GM12878 (cell line): ENCODE results near the gene HTN3. TPM values are rescaled to one million over a fixed set of nuclear protein-coding genes. Genes with fewer than 3 reads are reported as not detected.

Experiments used
- ATAC-seq: fragments of 200-7000 bp; cut with Tn5 transposase; 3 replicates; pipeline ENCODE4 v1.9.1; 2020; ENCODE audit warnings: mild to moderate bottlenecking, moderate library complexity
- BruUV-seq: library from RNA; stranded (reverse); fragments of 400-500 nt; replicated peaks from 2 replicates; lab custom pipeline; 2021; lab: Mats Ljungman, UMichigan
- CTCF ChIA-PET: fragments of 300-600 bp; sonication (Branson Sonifier 250); formaldehyde crosslinking; extraction: SDS; loops from one replicate; lab custom pipeline; 2021; ENCODE audit warnings: inconsistent platforms; lab: Yijun Ruan, JAX
- POLR2A ChIA-PET: fragments of 350-600 bp; formaldehyde crosslinking; extraction: SDS; loops from one replicate; lab custom pipeline; 2021; ENCODE audit warnings: inconsistent platforms; lab: Charles Lee
- RAD21 ChIA-PET: fragments of 300-600 bp; sonication (Branson Sonifier 250); formaldehyde crosslinking; loops from one replicate; lab custom pipeline; 2023; ENCODE audit warnings: antibody characterized with exemption; ENCODE audit not compliant: unreplicated experiment; lab: Charles Lee
- SMC1A ChIA-PET: fragments of 300-600 bp; sonication (Branson Sonifier 250); formaldehyde crosslinking; loops from one replicate; lab custom pipeline; 2023; ENCODE audit not compliant: unreplicated experiment, uncharacterized antibody; lab: Charles Lee
- DNase-seq: peaks from one replicate; pipeline ENCODE4 v3.0.0-alpha.2; 2011; ENCODE audit warnings: low read depth, low spot score
- FAIRE-seq: peaks from 3 replicates; lab custom pipeline; 2011; peaks lifted over from hg19 to GRCh38; lab: Jason Lieb, UNC
- H2AFZ ChIP-seq: 2 replicates; pipeline ENCODE4 v1.6.0; 2011; ENCODE audit warnings: low read depth, low read length, control low read depth; ENCODE audit not compliant: control insufficient read depth
- H3K27ac ChIP-seq: 2 replicates; pipeline ENCODE4 v1.5.1; 2011; ENCODE audit warnings: control low read depth; ENCODE audit not compliant: control insufficient read depth, insufficient read depth
- H3K27me3 ChIP-seq, 2 experiments: replicated peaks in 1 of 2; 2 replicates each; pipeline versions ENCODE4 v1.6.0 to v1.6.1; 2011; ENCODE audit warnings: low read length in 1 of 2; ENCODE audit not compliant: control insufficient read depth in 2 of 2, insufficient read depth in 2 of 2
- H3K36me3 ChIP-seq, 2 experiments: 2 replicates each; pipeline ENCODE4 v1.5.1; 2011; ENCODE audit warnings: low read length in 1 of 2; ENCODE audit not compliant: control insufficient read depth in 2 of 2, insufficient read depth in 2 of 2
- H3K4me1 ChIP-seq: 2 replicates; pipeline ENCODE4 v1.6.1; 2011; ENCODE audit warnings: mild to moderate bottlenecking, low read length, moderate library complexity, mixed read lengths; ENCODE audit not compliant: control insufficient read depth, insufficient read depth
- H3K4me2 ChIP-seq: 2 replicates; pipeline ENCODE4 v1.6.0; 2011; ENCODE audit warnings: control low read depth; ENCODE audit not compliant: control insufficient read depth, insufficient read depth
- H3K4me3 ChIP-seq: fragments of 200-600 bp; sonication (generic); 2 replicates; pipeline ENCODE4 v1.5.1; 2016
- H3K79me2 ChIP-seq: 2 replicates; pipeline ENCODE4 v1.6.0; 2011; ENCODE audit warnings: low read length; ENCODE audit not compliant: control insufficient read depth, insufficient read depth
- H3K9ac ChIP-seq: 2 replicates; pipeline ENCODE4 v1.8.0; 2011; ENCODE audit warnings: low read length, control low read depth, mixed read lengths; ENCODE audit not compliant: control insufficient read depth, insufficient read depth
- H3K9me3 ChIP-seq: replicated peaks from 3 replicates; pipeline ENCODE4 v1.5.1; 2011; ENCODE audit warnings: mild to moderate bottlenecking, low read length; ENCODE audit not compliant: control insufficient read depth, insufficient read depth
- H4K20me1 ChIP-seq: 2 replicates; pipeline ENCODE4 v1.6.0; 2011; ENCODE audit not compliant: control insufficient read depth, insufficient read depth
- CHD4 ChIP-seq: fragments of 200-600 bp; sonication (generic); IDR thresholded peaks from 2 replicates; pipeline ENCODE4 v1.6.1; 2016; ENCODE audit warnings: mild to moderate bottlenecking
- CUX1 ChIP-seq: IDR thresholded peaks from 2 replicates; pipeline ENCODE4 v1.6.1; 2012; ENCODE audit warnings: improper control_type of control experiment, low read depth, low read length; ENCODE audit not compliant: insufficient replicate concordance
- E2F8 ChIP-seq: fragments of 450-650 bp; IDR thresholded peaks from 2 replicates; pipeline ENCODE4 v1.6.1; 2018; ENCODE audit warnings: mild to moderate bottlenecking, low read depth, moderate library complexity; ENCODE audit not compliant: partially characterized antibody
- ETV6 ChIP-seq, 2 experiments: fragments of 450-650 bp in 1 of 2; IDR thresholded peaks in 1 of 2; conservative IDR thresholded peaks in 1 of 2; 2 replicates each; pipeline ENCODE4 v1.6.1; 2014; ENCODE audit warnings: antibody characterized with exemption in 1 of 2, borderline replicate concordance in 1 of 2, low read depth in 1 of 2, mild to moderate bottlenecking in 1 of 2, moderate library complexity in 1 of 2
- RAD21 ChIP-seq: IDR thresholded peaks from 2 replicates; pipeline ENCODE4 v1.6.1; 2011; ENCODE audit warnings: mild to moderate bottlenecking, low read depth, low read length, moderate library complexity; ENCODE audit not compliant: insufficient read depth
- RFX5 ChIP-seq: IDR thresholded peaks from 2 replicates; pipeline ENCODE4 v1.6.1; 2011; ENCODE audit warnings: low read depth, low read length, improper control_type of control experiment
- WGBS: methylation state at CpG from one replicate; pipeline ENCODE4 v1.1.6; 2016; ENCODE audit warnings: low lambda C conversion rate; ENCODE audit not compliant: insufficient replicate concordance, insufficient coverage; ENCODE audit errors: missing lambda C conversion rate; 5-methylcytosine and 5-hydroxymethylcytosine counted together
- in situ Hi-C: fragments of 300-500 bp; cut with MboI; formaldehyde crosslinking; loops from 9 replicates; pipeline ENCODE4 v1.14.3; 2018; ENCODE audit warnings: mixed read lengths
- intact Hi-C: fragments of 100-400 bp; cut with micrococcal nuclease; formaldehyde crosslinking; loops from one replicate; pipeline ENCODE4 v1.14.2; 2022; ENCODE audit not compliant: unreplicated experiment
- polyA plus RNA-seq, 11 experiments: library from polyadenylated mRNA; depleted of rRNA in 4 of 11; unstranded in 6 of 11; stranded (reverse) in 5 of 11; fragments of >200 nt; fragmentation: Nextera tagmentation in 4 of 11; fragmentation: Illumina TruSeq in 1 of 11; extraction: Ambion mirVana in 4 of 11; extraction: Trizol in 1 of 11; gene quantifications; 1 replicate in 1 of 11; 2 replicates in 10 of 11; pipeline versions ENCODE4 v1.2.1 to v1.2.3, GENCODE V29; 2011 to 2016; ENCODE audit warnings: inconsistent platforms in 2 of 11, missing spikeins in 2 of 11, low read depth in 1 of 11
- total RNA-seq, 4 experiments: library from RNA; depleted of rRNA in 3 of 4; stranded (reverse); fragments of >200 nt in 3 of 4; fragmentation: Illumina TruSeq in 1 of 4; extraction: Trizol in 1 of 4; gene quantifications; 2 replicates each; pipeline versions ENCODE4 v1.2.1 to v1.2.3, GENCODE V29; 2013 to 2021
- TF ChIP-seq, protein P1 (sequence below): fragments of 450-650 bp; IDR thresholded peaks from 2 replicates; pipeline ENCODE4 v1.6.1; 2016; ENCODE audit warnings: mild to moderate bottlenecking, moderate library complexity, borderline replicate concordance

The HTN3 gene
- total and polyA plus RNA-seq, 10 of the 15 experiments (the other 5 are each of a cell fraction or from before 2014, with no cell fraction given), result not detected

GRCh38 chr4:70080205-70080604 is 51.9 kb downstream of the HTN3 start:
- in situ Hi-C loops (no loop called here), intact Hi-C loops (no loop called here)
- POLR2A ChIA-PET, result no interaction called here
- ATAC-seq (no peak), DNase-seq (no peak), FAIRE-seq (no peak)
- Histone ChIP-seq H3K4me1 (no peaks in the 10 kb centered on the region), H3K36me3 (no peaks in the 10 kb centered on the region), H2AFZ (no peak overlapping the region), H3K4me3 (no peak overlapping the region), H3K27ac (no peak overlapping the region), H3K9me3 (no peaks in the 10 kb centered on the region), H4K20me1 (no peaks in the 10 kb centered on the region), H3K79me2 (no peaks in the 10 kb centered on the region), H3K27me3 (no peaks in the 10 kb centered on the region), H3K9ac (no peak overlapping the region), H3K4me2 (no peak overlapping the region)
- TF ChIP-seq, protein P1, sequence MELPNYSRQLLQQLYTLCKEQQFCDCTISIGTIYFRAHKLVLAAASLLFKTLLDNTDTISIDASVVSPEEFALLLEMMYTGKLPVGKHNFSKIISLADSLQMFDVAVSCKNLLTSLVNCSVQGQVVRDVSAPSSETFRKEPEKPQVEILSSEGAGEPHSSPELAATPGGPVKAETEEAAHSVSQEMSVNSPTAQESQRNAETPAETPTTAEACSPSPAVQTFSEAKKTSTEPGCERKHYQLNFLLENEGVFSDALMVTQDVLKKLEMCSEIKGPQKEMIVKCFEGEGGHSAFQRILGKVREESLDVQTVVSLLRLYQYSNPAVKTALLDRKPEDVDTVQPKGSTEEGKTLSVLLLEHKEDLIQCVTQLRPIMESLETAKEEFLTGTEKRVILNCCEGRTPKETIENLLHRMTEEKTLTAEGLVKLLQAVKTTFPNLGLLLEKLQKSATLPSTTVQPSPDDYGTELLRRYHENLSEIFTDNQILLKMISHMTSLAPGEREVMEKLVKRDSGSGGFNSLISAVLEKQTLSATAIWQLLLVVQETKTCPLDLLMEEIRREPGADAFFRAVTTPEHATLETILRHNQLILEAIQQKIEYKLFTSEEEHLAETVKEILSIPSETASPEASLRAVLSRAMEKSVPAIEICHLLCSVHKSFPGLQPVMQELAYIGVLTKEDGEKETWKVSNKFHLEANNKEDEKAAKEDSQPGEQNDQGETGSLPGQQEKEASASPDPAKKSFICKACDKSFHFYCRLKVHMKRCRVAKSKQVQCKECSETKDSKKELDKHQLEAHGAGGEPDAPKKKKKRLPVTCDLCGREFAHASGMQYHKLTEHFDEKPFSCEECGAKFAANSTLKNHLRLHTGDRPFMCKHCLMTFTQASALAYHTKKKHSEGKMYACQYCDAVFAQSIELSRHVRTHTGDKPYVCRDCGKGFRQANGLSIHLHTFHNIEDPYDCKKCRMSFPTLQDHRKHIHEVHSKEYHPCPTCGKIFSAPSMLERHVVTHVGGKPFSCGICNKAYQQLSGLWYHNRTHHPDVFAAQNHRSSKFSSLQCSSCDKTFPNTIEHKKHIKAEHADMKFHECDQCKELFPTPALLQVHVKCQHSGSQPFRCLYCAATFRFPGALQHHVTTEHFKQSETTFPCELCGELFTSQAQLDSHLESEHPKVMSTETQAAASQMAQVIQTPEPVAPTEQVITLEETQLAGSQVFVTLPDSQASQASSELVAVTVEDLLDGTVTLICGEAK, result no peak
- TF ChIP-seq CHD4, result no peak
- TF ChIP-seq RAD21, result no peak
- TF ChIP-seq CUX1, result no peak
- TF ChIP-seq E2F8, result no peak
- TF ChIP-seq ETV6 (conservative IDR thresholded peaks at IDR 0.05 in 1 of 2, IDR thresholded peaks at IDR 0.05 in 1 of 2; ENCODE audit: borderline replicate concordance in 1 of 2, low read depth in 1 of 2), result no peak
- TF ChIP-seq RFX5, result no peak
- CTCF ChIA-PET, result no interaction called here
- 21% methylated on average over 1 of the region's 1 CpG for WGBS
- RAD21 ChIA-PET, result no interaction called here
- SMC1A ChIA-PET, result no interaction called here
- no TSS peak for BruUV-seq
